Measurements from ENCODE around the gene MDH1B.
"Not testable (repeated sequence)": the region's sequence is repeated elsewhere in the genome, so short reads cannot be mapped to it uniquely, and the experiment has no call there.

The MDH1B gene

GRCh38 chr2:206765242-206766056 lies at the start of gene MDH1B, which contains the start of gene FASTKD2:
TSS of gene MDH1B (minus strand) at chr2:206765328. CDS start at chr2:206765271, 57 bp downstream.
TSS of gene FASTKD2 (plus strand) at chr2:206765606. CDS start at chr2:206766694, 1,088 bp downstream.
- no peak for TF ChIP-seq CTCF (conservative IDR thresholded peaks at IDR 0.05)
- H3K27ac ChIP-seq = peak within 1 kb of the TSS; percentile 78

DNA sequence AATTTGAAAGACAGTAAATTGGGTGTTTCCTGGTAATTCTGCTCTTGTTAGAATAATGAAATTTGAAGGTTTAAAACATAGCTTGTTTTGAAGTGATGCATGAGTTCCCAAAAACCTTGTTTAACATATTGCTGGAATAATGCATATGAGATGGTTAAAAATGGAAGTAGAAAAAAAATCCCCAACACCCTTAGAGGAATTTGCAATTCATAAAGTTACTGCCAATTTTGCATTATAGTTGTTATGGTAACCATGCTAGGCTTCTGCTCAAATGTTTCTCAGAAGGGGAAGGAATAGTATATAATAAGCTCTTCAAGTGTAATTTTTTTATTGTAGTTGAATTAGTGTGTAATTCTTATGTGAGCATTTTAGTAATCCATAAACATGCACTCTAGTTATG lies 49.4 kb upstream of the MDH1B start:
- no peak overlapping the region for H3K27ac ChIP-seq
- TF ChIP-seq CTCF (conservative IDR thresholded peaks at IDR 0.05) = no peak

DNA sequence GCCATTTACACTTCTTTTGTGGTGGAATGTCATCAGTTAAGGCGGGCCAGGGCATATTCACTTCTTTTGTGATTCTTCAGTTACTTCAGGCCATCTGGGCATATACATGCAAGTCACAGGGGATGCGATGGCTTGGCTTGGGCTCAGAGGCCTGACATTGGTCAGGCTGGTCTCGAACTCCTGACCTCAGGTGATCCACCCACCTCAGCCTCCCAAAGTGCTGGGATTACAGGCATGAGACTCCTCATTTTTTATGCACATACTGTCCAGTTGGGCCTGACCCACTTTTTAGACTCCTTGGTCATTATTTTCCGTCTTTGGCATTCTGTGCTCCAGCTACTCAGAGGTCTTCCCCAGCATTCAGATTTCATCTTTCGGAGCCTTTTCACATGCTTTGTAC lies 47.3 kb upstream of the MDH1B start:
- not testable (repeated sequence) for H3K27ac ChIP-seq

DNA sequence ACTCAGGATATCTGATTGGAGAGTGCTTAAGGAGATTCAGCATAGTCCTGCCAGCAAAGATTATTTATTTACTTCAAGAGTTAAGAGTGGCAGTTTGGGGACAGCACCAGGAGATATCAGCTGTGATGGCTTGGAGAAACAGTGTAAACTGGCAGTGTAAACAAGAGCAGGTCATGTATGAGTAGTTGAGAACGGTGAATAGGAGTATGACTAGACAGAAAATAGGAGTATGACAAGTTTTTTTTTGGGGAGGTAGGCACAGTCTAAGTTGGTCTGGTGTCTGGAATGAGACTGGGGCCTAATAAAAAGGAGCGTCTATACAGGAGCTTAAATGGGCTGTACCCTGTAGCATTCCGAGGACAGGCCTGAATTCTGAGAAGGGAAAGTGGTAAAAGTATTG lies 42.5 kb upstream of the MDH1B start:
- H3K27ac ChIP-seq = peak overlapping the region; percentile 75; the same call in 1 of the 2 replicates

DNA sequence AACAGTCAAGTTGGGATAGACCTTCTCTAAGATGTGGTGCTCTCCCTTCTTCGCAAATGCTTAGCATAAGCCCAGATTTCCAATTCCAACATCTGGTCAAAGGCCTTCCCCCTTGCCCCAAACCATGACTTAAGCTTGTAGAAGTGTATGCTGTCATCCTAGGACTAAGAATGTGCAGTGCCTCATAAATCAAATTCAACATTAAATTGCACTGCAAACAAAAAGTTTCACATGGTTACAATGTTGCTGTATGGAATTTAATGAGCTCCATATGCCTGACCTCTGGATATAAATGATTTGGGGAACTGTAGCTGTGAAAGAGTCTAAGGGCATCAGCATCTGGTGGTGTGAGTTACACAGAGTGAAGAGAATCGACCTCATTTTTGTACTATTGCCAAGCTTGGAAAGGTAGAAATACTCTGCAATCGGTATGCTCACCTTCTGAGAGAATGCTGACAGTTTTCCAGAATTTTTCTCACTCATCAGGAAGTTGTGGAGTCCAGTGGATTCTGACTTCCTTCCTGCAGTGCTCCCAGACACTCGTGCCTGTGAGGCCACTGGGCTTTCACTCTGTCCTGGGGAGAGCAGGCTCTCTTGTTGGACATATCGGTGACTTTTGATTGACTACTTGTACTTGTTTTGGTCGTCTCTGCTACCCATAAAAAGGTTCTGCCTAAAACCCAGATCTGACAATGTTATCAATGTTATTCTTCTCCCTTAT lies 40.9 kb upstream of the MDH1B start:
- no peak for TF ChIP-seq CTCF (conservative IDR thresholded peaks at IDR 0.05)
- peak overlapping the region; percentile 75 for H3K27ac ChIP-seq

DNA sequence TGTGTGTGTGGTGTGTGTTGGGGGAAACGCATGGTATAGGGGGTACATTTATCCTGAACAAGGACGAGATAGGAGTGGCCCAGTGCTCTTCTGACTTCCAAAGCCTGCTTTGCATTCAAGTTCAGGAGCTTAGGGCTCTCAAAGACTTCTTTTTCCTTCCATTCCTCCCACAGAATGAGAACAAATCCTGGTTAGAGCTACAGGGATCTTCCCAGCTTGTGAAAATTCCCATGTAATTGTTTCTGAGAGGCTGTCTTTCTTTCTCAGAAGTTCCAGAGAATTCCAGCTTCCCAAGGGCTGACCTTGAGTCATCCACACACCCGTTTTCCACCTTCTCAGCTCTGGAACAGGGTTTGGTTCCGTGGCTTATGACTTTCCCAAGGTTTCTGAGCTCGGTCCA lies 39.2 kb upstream of the MDH1B start:
- no peak overlapping the region for H3K27ac ChIP-seq

DNA sequence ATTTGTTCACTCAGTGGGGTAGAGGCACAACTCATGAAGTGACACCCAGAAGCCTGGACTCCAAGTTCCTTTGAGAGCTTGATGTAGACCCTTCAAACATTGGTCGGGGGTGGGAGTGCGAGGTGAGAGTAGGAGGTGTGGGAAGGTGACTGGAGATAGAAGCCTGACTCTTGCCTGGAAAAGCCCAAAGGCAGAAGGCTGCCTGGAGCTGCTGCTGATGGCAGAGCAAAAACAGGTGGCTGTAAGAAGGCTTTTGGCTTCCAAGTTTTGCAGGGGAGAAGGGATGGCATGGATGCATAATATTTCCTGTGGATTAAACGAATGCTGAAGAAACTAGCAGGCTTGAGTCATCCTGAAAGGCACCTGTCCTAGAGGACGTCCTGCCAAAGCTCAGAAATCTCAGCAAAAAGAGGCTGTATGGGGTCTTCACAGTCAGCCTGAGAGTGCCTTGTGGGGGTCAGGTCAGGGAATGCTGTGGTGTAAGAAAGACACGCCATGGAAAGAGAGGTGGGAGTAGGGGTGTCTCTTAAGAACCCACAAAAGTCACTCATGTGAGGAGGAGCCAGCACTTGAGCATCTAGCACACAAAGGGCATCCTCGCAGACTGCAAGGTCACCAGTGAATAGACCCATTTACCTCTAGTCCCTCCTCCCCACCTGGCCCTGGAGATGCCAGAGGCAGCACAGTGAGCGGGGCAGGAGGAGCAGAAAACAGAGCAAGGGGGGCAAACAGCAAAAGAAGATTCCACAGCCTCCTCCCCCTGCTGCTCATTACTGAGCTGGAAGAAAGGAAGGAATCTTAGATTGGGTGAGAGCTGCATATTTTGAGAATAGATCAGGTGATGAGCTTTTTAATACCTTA lies 37.8 kb upstream of the MDH1B start:
- no peak overlapping the region for H3K27ac ChIP-seq
- no peak for TF ChIP-seq CTCF (conservative IDR thresholded peaks at IDR 0.05)

More for the DNA sequence above, 39.2 kb upstream of the MDH1B start:
- no peak for TF ChIP-seq CTCF (conservative IDR thresholded peaks at IDR 0.05)

Data from VCaP (cell line).